ENCODE measurements around the gene IRX2.

The IRX2 gene

GRCh38 chr5:2738156-2738699 is 13.2 kb downstream of the IRX2 start:
- H3K9me3 ChIP-seq (ENCODE audit: control insufficient read depth, low read depth, low read length) = no peaks in the 10 kb centered on the region
- peaks cover 67% of the 10 kb centered on the region for H3K27me3 ChIP-seq (ENCODE audit: control insufficient read depth, insufficient read depth, low read length)
- peaks cover 3% of the 10 kb centered on the region for H3K36me3 ChIP-seq (ENCODE audit: control insufficient read depth, low read depth, low read length)
- H3K4me1 ChIP-seq (ENCODE audit: control insufficient read depth, low read depth, low read length) = no peaks in the 10 kb centered on the region
- H3K9ac ChIP-seq (ENCODE audit: low read length) = no peak overlapping the region
- no peak overlapping the region for H3K27ac ChIP-seq (ENCODE audit: low read length)
- H3K4me3 ChIP-seq (ENCODE audit: low read length) = no peak overlapping the region

- H3K4me1 ChIP-seq (ENCODE audit: control insufficient read depth, low read depth, low read length) = no peaks in the 10 kb centered on the region
- no peak overlapping the region for H3K4me3 ChIP-seq (ENCODE audit: low read length)
- H3K27ac ChIP-seq (ENCODE audit: low read length) = no peak overlapping the region
- no peaks in the 10 kb centered on the region for H3K9me3 ChIP-seq (ENCODE audit: control insufficient read depth, low read depth, low read length)
- H3K27me3 ChIP-seq (ENCODE audit: control insufficient read depth, insufficient read depth, low read length) = peaks cover 60% of the 10 kb centered on the region
- H3K36me3 ChIP-seq (ENCODE audit: control insufficient read depth, low read depth, low read length) = peaks cover under 1% of the 10 kb centered on the region
- no peak overlapping the region for H3K9ac ChIP-seq (ENCODE audit: low read length)
These were observed 14.0 kb downstream of the IRX2 start for GRCh38 chr5:2737273-2738155.

GRCh38 chr5:2736872-2737271 is 14.6 kb downstream of the IRX2 start:
- Histone ChIP-seq H3K27me3 (ENCODE audit: control insufficient read depth, insufficient read depth, low read length) (peaks cover 54% of the 10 kb centered on the region), H3K36me3 (ENCODE audit: control insufficient read depth, low read depth, low read length) (no peaks in the 10 kb centered on the region), H3K9ac (ENCODE audit: low read length) (no peak overlapping the region), H3K27ac (ENCODE audit: low read length) (no peak overlapping the region), H3K4me1 (ENCODE audit: control insufficient read depth, low read depth, low read length) (no peaks in the 10 kb centered on the region), H3K9me3 (ENCODE audit: control insufficient read depth, low read depth, low read length) (no peaks in the 10 kb centered on the region), H3K4me3 (ENCODE audit: low read length) (no peak overlapping the region)

GRCh38 chr5:2735996-2736395 is 15.5 kb downstream of the IRX2 start:
- Histone ChIP-seq H3K4me3 (ENCODE audit: low read length) (no peak overlapping the region), H3K36me3 (ENCODE audit: control insufficient read depth, low read depth, low read length) (no peaks in the 10 kb centered on the region), H3K27me3 (ENCODE audit: control insufficient read depth, insufficient read depth, low read length) (peaks cover 45% of the 10 kb centered on the region), H3K4me1 (ENCODE audit: control insufficient read depth, low read depth, low read length) (no peaks in the 10 kb centered on the region), H3K9me3 (ENCODE audit: control insufficient read depth, low read depth, low read length) (no peaks in the 10 kb centered on the region), H3K9ac (ENCODE audit: low read length) (no peak overlapping the region), H3K27ac (ENCODE audit: low read length) (no peak overlapping the region)

- Histone ChIP-seq H3K4me1 (ENCODE audit: control insufficient read depth, low read depth, low read length) (no peaks in the 10 kb centered on the region), H3K9ac (ENCODE audit: low read length) (no peak overlapping the region), H3K9me3 (ENCODE audit: control insufficient read depth, low read depth, low read length) (no peaks in the 10 kb centered on the region), H3K4me3 (ENCODE audit: low read length) (no peak overlapping the region), H3K27me3 (ENCODE audit: control insufficient read depth, insufficient read depth, low read length) (peaks cover 13% of the 10 kb centered on the region), H3K27ac (ENCODE audit: low read length) (no peak overlapping the region), H3K36me3 (ENCODE audit: control insufficient read depth, low read depth, low read length) (no peaks in the 10 kb centered on the region)
These were observed 18.6 kb downstream of the IRX2 start for GRCh38 chr5:2732850-2733249.

- peaks cover 5% of the 10 kb centered on the region for H3K27me3 ChIP-seq (ENCODE audit: control insufficient read depth, insufficient read depth, low read length)
- no peaks in the 10 kb centered on the region for H3K9me3 ChIP-seq (ENCODE audit: control insufficient read depth, low read depth, low read length)
- no peak overlapping the region for H3K27ac ChIP-seq (ENCODE audit: low read length)
- no peak overlapping the region for H3K9ac ChIP-seq (ENCODE audit: low read length)
- H3K4me1 ChIP-seq (ENCODE audit: control insufficient read depth, low read depth, low read length) = no peaks in the 10 kb centered on the region
- H3K36me3 ChIP-seq (ENCODE audit: control insufficient read depth, low read depth, low read length) = no peaks in the 10 kb centered on the region
- no peak overlapping the region for H3K4me3 ChIP-seq (ENCODE audit: low read length)
These were observed 19.5 kb downstream of the IRX2 start for GRCh38 chr5:2732004-2732403.

GRCh38 chr5:2729189-2729588 is 22.3 kb downstream of the IRX2 start:
- Histone ChIP-seq H3K9ac (ENCODE audit: low read length) (no peak overlapping the region), H3K27me3 (ENCODE audit: control insufficient read depth, insufficient read depth, low read length) (no peaks in the 10 kb centered on the region)

GRCh38 chr5:2727550-2727949 is 23.9 kb downstream of the IRX2 start:
- Histone ChIP-seq H3K4me3 (ENCODE audit: low read length) (no peak overlapping the region), H3K27me3 (ENCODE audit: control insufficient read depth, insufficient read depth, low read length) (no peaks in the 10 kb centered on the region), H3K9me3 (ENCODE audit: control insufficient read depth, low read depth, low read length) (no peaks in the 10 kb centered on the region)

More at GRCh38 chr5:2729189-2729588, 22.3 kb downstream of the IRX2 start:
- Histone ChIP-seq H3K9me3 (ENCODE audit: control insufficient read depth, low read depth, low read length) (no peaks in the 10 kb centered on the region), H3K4me1 (ENCODE audit: control insufficient read depth, low read depth, low read length) (no peaks in the 10 kb centered on the region), H3K36me3 (ENCODE audit: control insufficient read depth, low read depth, low read length) (no peaks in the 10 kb centered on the region), H3K4me3 (ENCODE audit: low read length) (no peak overlapping the region), H3K27ac (ENCODE audit: low read length) (no peak overlapping the region)

GRCh38 chr5:2725980-2726765 is 25.3 kb downstream of the IRX2 start:
- H3K4me1 ChIP-seq (ENCODE audit: control insufficient read depth, low read depth, low read length) = no peaks in the 10 kb centered on the region
- H3K9ac ChIP-seq (ENCODE audit: low read length) = no peak overlapping the region
- H3K27ac ChIP-seq (ENCODE audit: low read length) = no peak overlapping the region
- no peaks in the 10 kb centered on the region for H3K36me3 ChIP-seq (ENCODE audit: control insufficient read depth, low read depth, low read length)
- no peaks in the 10 kb centered on the region for H3K27me3 ChIP-seq (ENCODE audit: control insufficient read depth, insufficient read depth, low read length)
- no peak overlapping the region for H3K4me3 ChIP-seq (ENCODE audit: low read length)
- H3K9me3 ChIP-seq (ENCODE audit: control insufficient read depth, low read depth, low read length) = no peaks in the 10 kb centered on the region

More at GRCh38 chr5:2727550-2727949, 23.9 kb downstream of the IRX2 start:
- Histone ChIP-seq H3K36me3 (ENCODE audit: control insufficient read depth, low read depth, low read length) (no peaks in the 10 kb centered on the region), H3K9ac (ENCODE audit: low read length) (no peak overlapping the region), H3K4me1 (ENCODE audit: control insufficient read depth, low read depth, low read length) (no peaks in the 10 kb centered on the region), H3K27ac (ENCODE audit: low read length) (no peak overlapping the region)

- Histone ChIP-seq H3K4me3 (ENCODE audit: low read length) (no peak overlapping the region), H3K4me1 (ENCODE audit: control insufficient read depth, low read depth, low read length) (no peaks in the 10 kb centered on the region), H3K27me3 (ENCODE audit: control insufficient read depth, insufficient read depth, low read length) (no peaks in the 10 kb centered on the region), H3K9me3 (ENCODE audit: control insufficient read depth, low read depth, low read length) (no peaks in the 10 kb centered on the region), H3K27ac (ENCODE audit: low read length) (no peak overlapping the region), H3K9ac (ENCODE audit: low read length) (no peak overlapping the region), H3K36me3 (ENCODE audit: control insufficient read depth, low read depth, low read length) (no peaks in the 10 kb centered on the region)
These were observed 26.6 kb downstream of the IRX2 start for GRCh38 chr5:2724831-2725230.

- Histone ChIP-seq H3K4me3 (ENCODE audit: low read length) (no peak overlapping the region), H3K27me3 (ENCODE audit: control insufficient read depth, insufficient read depth, low read length) (no peaks in the 10 kb centered on the region), H3K4me1 (ENCODE audit: control insufficient read depth, low read depth, low read length) (no peaks in the 10 kb centered on the region), H3K36me3 (ENCODE audit: control insufficient read depth, low read depth, low read length) (no peaks in the 10 kb centered on the region), H3K27ac (ENCODE audit: low read length) (no peak overlapping the region), H3K9me3 (ENCODE audit: control insufficient read depth, low read depth, low read length) (no peaks in the 10 kb centered on the region), H3K9ac (ENCODE audit: low read length) (no peak overlapping the region)
These were observed 27.4 kb downstream of the IRX2 start for GRCh38 chr5:2724031-2724581.
